Mesothelial cell of epicardium (in vitro differentiated cells): ENCODE results near the gene STARD3. TPM values are rescaled to one million over a fixed set of nuclear protein-coding genes. Genes with fewer than 3 reads are reported as not detected.

ENCODE experiments used
- DNase-seq, 2 experiments: peaks; one replicate each; pipeline ENCODE4 v3.0.0; 2021; ENCODE audit warnings: low spot score in 2 of 2; ENCODE audit not compliant: unreplicated experiment in 2 of 2
- H3K27ac Mint-ChIP-seq: 2 replicates; pipeline ENCODE4 v1.8.0; 2021; ENCODE audit warnings: mixed read lengths
- H3K27me3 Mint-ChIP-seq: 2 replicates; pipeline ENCODE4 v1.8.0; 2021; ENCODE audit warnings: low read depth, mixed read lengths
- H3K36me3 Mint-ChIP-seq: 2 replicates; pipeline ENCODE4 v1.8.0; 2021; ENCODE audit warnings: mixed read lengths
- H3K4me1 Mint-ChIP-seq: 2 replicates; pipeline ENCODE4 v1.8.0; 2021; ENCODE audit warnings: mixed read lengths
- H3K4me3 Mint-ChIP-seq: 2 replicates; pipeline ENCODE4 v1.8.0; 2021; ENCODE audit warnings: mild to moderate bottlenecking, moderate library complexity, mixed read lengths
- H3K9me3 Mint-ChIP-seq: 2 replicates; pipeline ENCODE4 v1.8.0; 2021; ENCODE audit warnings: mixed read lengths
- CTCF ChIP-seq: fragments of 200-600 bp; sonication (generic); IDR thresholded peaks from one replicate; pipeline ENCODE4 v1.5.0; 2021; ENCODE audit warnings: antibody characterized with exemption; ENCODE audit not compliant: unreplicated experiment
- total RNA-seq: library from RNA; stranded (reverse); gene quantifications from 3 replicates; pipeline ENCODE4 v1.2.1, GENCODE V29; 2021

The STARD3 gene
- total RNA-seq, 1 donor from 2014 or later: 56.2 TPM

- H3K9me3 Mint-ChIP-seq: no peaks in the 10 kb centered on the region
- DNase-seq: no peak
- H3K27me3 Mint-ChIP-seq: peaks cover 81% of the 10 kb centered on the region
- H3K4me3 Mint-ChIP-seq: no peak overlapping the region
- peaks cover 14% of the 10 kb centered on the region for H3K4me1 Mint-ChIP-seq
- TF ChIP-seq CTCF: no peak
- no peak overlapping the region for H3K27ac Mint-ChIP-seq
- no peaks in the 10 kb centered on the region for H3K36me3 Mint-ChIP-seq
These were observed 14.5 kb upstream of the STARD3 start for GRCh38 chr17:39622380-39623006.

GRCh38 chr17:39623356-39623950 is 13.5 kb upstream of the STARD3 start:
- Mint-ChIP-seq H3K9me3 (no peaks in the 10 kb centered on the region), H3K4me3 (no peak overlapping the region), H3K27ac (no peak overlapping the region), H3K36me3 (no peaks in the 10 kb centered on the region), H3K4me1 (peaks cover 19% of the 10 kb centered on the region), H3K27me3 (peaks cover 86% of the 10 kb centered on the region)
- TF ChIP-seq CTCF: peak; percentile 95
- peak; percentile 51 to 90 for DNase-seq

- no peak for TF ChIP-seq CTCF
- no peak for DNase-seq
- no peaks in the 10 kb centered on the region for H3K36me3 Mint-ChIP-seq
- H3K27ac Mint-ChIP-seq: no peak overlapping the region
- no peak overlapping the region for H3K4me3 Mint-ChIP-seq
- peaks cover 19% of the 10 kb centered on the region for H3K4me1 Mint-ChIP-seq
- H3K9me3 Mint-ChIP-seq: no peaks in the 10 kb centered on the region
- H3K27me3 Mint-ChIP-seq: peaks cover 86% of the 10 kb centered on the region
These were observed 12.6 kb upstream of the STARD3 start for GRCh38 chr17:39624313-39624712.

GRCh38 chr17:39625198-39625785 is 11.7 kb upstream of the STARD3 start:
- no peak for DNase-seq
- no peak for TF ChIP-seq CTCF
- no peak overlapping the region for H3K27ac Mint-ChIP-seq
- peaks cover 19% of the 10 kb centered on the region for H3K4me1 Mint-ChIP-seq
- H3K9me3 Mint-ChIP-seq: no peaks in the 10 kb centered on the region
- peaks cover 86% of the 10 kb centered on the region for H3K27me3 Mint-ChIP-seq
- H3K36me3 Mint-ChIP-seq: no peaks in the 10 kb centered on the region
- H3K4me3 Mint-ChIP-seq: peak overlapping the region; percentile 65

GRCh38 chr17:39626171-39627046 is 10.5 kb upstream of the STARD3 start, which contains the start of gene PPP1R1B:
Gene PPP1R1B (plus strand): TSS chr17:39626952. CDS start chr17:39627393, 441 bp downstream.
- H3K36me3 Mint-ChIP-seq: no peaks in the 10 kb centered on the region
- peaks cover 23% of the 10 kb centered on the region for H3K4me1 Mint-ChIP-seq
- H3K4me3 Mint-ChIP-seq: peak within 1 kb of the TSS; percentile 65
- TF ChIP-seq CTCF: no peak
- peaks cover 79% of the 10 kb centered on the region for H3K27me3 Mint-ChIP-seq
- H3K27ac Mint-ChIP-seq: no peak within 1 kb of the TSS
- H3K9me3 Mint-ChIP-seq: no peaks in the 10 kb centered on the region
- no peak for DNase-seq
